Measurements from ENCODE around the gene ZDHHC1. TPM values are rescaled to one million over a fixed set of nuclear protein-coding genes. Genes with fewer than 3 reads are reported as not detected.

ZDHHC1 gene
- total and polyA plus RNA-seq, 4 donors = 0.33 to 1.6 (median 1.1) TPM

DNA sequence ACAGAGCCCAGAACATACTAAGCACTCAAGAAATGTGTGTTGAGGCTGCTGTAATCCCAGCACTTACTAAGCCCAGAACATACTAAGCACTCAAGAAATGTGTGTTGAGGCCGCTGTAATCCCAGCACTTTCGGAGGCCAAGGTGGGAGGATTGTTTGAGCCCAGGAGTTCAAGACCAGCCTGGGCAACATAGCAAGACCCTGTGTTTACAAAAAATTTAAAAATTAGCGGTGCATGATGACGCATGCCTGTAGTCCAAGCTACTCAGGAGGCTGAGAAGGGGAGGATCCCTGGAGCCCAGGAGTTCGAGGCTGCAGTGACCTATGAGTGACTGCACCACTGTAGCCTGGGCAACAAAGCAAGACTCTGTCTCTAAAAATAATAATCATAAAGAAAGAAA, 6.7 kb upstream of the ZDHHC1 start:
- Histone ChIP-seq H3K9me3 (ENCODE audit: control insufficient read depth in 4 of 4, low read length in 3 of 4) (no peaks in the 10 kb centered on the region), H3K36me3 (ENCODE audit: control insufficient read depth in 4 of 4, insufficient read depth in 3 of 4, low read depth in 1 of 4, low read length in 3 of 4) (no peaks in the 10 kb centered on the region), H3K4me3 (ENCODE audit: low read depth in 1 of 3, low read length in 3 of 3) (no peak overlapping the region), H3K9ac (ENCODE audit: low read depth in 1 of 2, low read length in 2 of 2) (no peak overlapping the region), H3K27ac (ENCODE audit: low read depth in 1 of 2, low read length in 2 of 2) (no peak overlapping the region), H3K4me1 (ENCODE audit: control insufficient read depth in 4 of 4, insufficient read depth in 4 of 4, low read length in 3 of 4) (peaks cover 0 to under 1% (median 0%) of the 10 kb centered on the region in 4 donors), H3K27me3 (ENCODE audit: control insufficient read depth in 4 of 4, insufficient read depth in 4 of 4, low read length in 3 of 4) (peaks cover 0 to 4% (median 0%) of the 10 kb centered on the region in 4 donors)
- 91% methylated on average over 5 of the region's 5 CpGs for WGBS
- no peak for DNase-seq (ENCODE audit: low spot score)
- TF ChIP-seq TAF1 (conservative IDR thresholded peaks at IDR 0.05) (no peak), HNF4A (conservative IDR thresholded peaks at IDR 0.05) (no peak), ZBTB33 (IDR thresholded peaks at IDR 0.05) (no peak), RAD21 (IDR thresholded peaks at IDR 0.05) (no peak), HNF4G (IDR thresholded peaks at IDR 0.05) (no peak), JUND (IDR thresholded peaks at IDR 0.05) (no peak), FOXA1 (IDR thresholded peaks at IDR 0.05) (no peak), YY1 (IDR thresholded peaks at IDR 0.05) (no peak), GABPA (IDR thresholded peaks at IDR 0.05 in 1 of 2, conservative IDR thresholded peaks at IDR 0.05 in 1 of 2) (no peak)

GRCh38 chr16:67421030-67421429, 4.8 kb upstream of the ZDHHC1 start:
- whole genome bisulfite sequencing = 85% methylated on average over 4 of the region's 4 CpGs
- H3K36me3 ChIP-seq (ENCODE audit: control insufficient read depth in 4 of 4, insufficient read depth in 3 of 4, low read depth in 1 of 4, low read length in 3 of 4) = no peaks in the 10 kb centered on the region
- TF ChIP-seq, protein P1, sequence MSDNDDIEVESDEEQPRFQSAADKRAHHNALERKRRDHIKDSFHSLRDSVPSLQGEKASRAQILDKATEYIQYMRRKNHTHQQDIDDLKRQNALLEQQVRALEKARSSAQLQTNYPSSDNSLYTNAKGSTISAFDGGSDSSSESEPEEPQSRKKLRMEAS (IDR thresholded peaks at IDR 0.05) = no peak
- H3K27me3 ChIP-seq (ENCODE audit: control insufficient read depth in 4 of 4, insufficient read depth in 4 of 4, low read length in 3 of 4) = peaks cover 0 to 4% (median 0%) of the 10 kb centered on the region in 4 donors
- H3K4me1 ChIP-seq (ENCODE audit: control insufficient read depth in 4 of 4, insufficient read depth in 4 of 4, low read length in 3 of 4) = peaks cover 0 to 5% (median 4%) of the 10 kb centered on the region in 4 donors
- no peaks in the 10 kb centered on the region for H3K9me3 ChIP-seq (ENCODE audit: control insufficient read depth in 4 of 4, low read length in 3 of 4)
- H3K9ac ChIP-seq (ENCODE audit: low read depth in 1 of 2, low read length in 2 of 2) = no peak overlapping the region
- no peak overlapping the region for H3K27ac ChIP-seq (ENCODE audit: low read depth in 1 of 2, low read length in 2 of 2)
- no peak for DNase-seq (ENCODE audit: low spot score)
- H3K4me3 ChIP-seq (ENCODE audit: low read depth in 1 of 3, low read length in 3 of 3) = no peak overlapping the region

DNA sequence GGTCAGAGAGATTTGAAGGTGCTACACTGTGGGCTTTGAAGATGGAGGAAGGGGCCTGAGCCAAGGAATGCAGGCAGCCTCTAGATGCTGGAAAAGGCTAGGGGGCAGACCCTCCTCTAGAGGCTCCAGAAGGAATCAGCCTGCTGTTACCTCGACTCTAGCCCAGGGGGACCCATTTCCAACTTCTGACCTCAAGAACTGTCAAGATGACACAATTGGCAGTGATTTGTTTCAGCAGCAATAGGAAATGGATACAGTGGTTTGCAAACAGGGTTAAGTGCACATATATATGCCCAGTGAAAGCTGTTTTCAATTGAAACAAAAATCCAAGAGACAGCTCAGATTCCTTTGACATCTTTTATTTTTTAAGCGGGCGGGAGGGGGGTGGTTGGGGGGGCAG, 3.7 kb upstream of the ZDHHC1 start:
- TF ChIP-seq CTCF (IDR thresholded peaks at IDR 0.05; ENCODE audit: low read depth, low read length, missing input control) (no peak), EGR1 (IDR thresholded peaks at IDR 0.05; ENCODE audit: low read depth in 2 of 2) (no peak), YY1 (IDR thresholded peaks at IDR 0.05) (no peak), ZBTB33 (IDR thresholded peaks at IDR 0.05) (no peak), GABPA (IDR thresholded peaks at IDR 0.05 in 1 of 2, conservative IDR thresholded peaks at IDR 0.05 in 1 of 2) (no peak), FOXA2 (IDR thresholded peaks at IDR 0.05) (no peak)
- H3K9ac ChIP-seq (ENCODE audit: low read depth in 1 of 2, low read length in 2 of 2) = no peak overlapping the region
- H3K9me3 ChIP-seq (ENCODE audit: control insufficient read depth in 4 of 4, low read length in 3 of 4) = no peaks in the 10 kb centered on the region
- H3K36me3 ChIP-seq (ENCODE audit: control insufficient read depth in 4 of 4, insufficient read depth in 3 of 4, low read depth in 1 of 4, low read length in 3 of 4) = no peaks in the 10 kb centered on the region
- H3K4me3 ChIP-seq (ENCODE audit: low read depth in 1 of 3, low read length in 3 of 3) = no peak overlapping the region
- H3K4me1 ChIP-seq (ENCODE audit: control insufficient read depth in 4 of 4, insufficient read depth in 4 of 4, low read length in 3 of 4) = peaks cover 5 to 10% (median 7%) of the 10 kb centered on the region in 4 donors
- H3K27me3 ChIP-seq (ENCODE audit: control insufficient read depth in 4 of 4, insufficient read depth in 4 of 4, low read length in 3 of 4) = no peaks in the 10 kb centered on the region
- no peak overlapping the region for H3K27ac ChIP-seq (ENCODE audit: low read depth in 1 of 2, low read length in 2 of 2)
- 85% methylated on average over 3 of the region's 3 CpGs for WGBS
- no peak for DNase-seq (ENCODE audit: low spot score)
